ENCODE measurements around the gene TMOD2.

- TF ChIP-seq EP300 (IDR thresholded peaks at IDR 0.05; ENCODE audit: borderline replicate concordance) (no peak), YY1 (IDR thresholded peaks at IDR 0.05; ENCODE audit: low read depth) (no peak)
Measured at GRCh38 chr15:51714911-51715310, 36.5 kb upstream of the TMOD2 start.

All from Ishikawa (cell line).